Measurements from ENCODE around the gene MVP.

GRCh38 chr16:29826342-29826695 lies 6.1 kb downstream of the MVP start:
- TF ChIP-seq POLR2A (IDR thresholded peaks at IDR 0.05; ENCODE audit: low read depth) (no peak), CTCF (IDR thresholded peaks at IDR 0.05) (no peak), POLR2AphosphoS5 (IDR thresholded peaks at IDR 0.05) (no peak), EP300 (IDR thresholded peaks at IDR 0.05) (no peak)
